HG03354 (cell line): Measurements from ENCODE around the gene JHY.
"Not testable (repeated sequence)": the region's sequence is repeated elsewhere in the genome, so short reads cannot be mapped to it uniquely, and the experiment has no call there.

Source experiments
- ATAC-seq: cut with Tn5 transposase; IDR thresholded peaks from one replicate; pipeline ENCODE4 v1.9.1; 2021; ENCODE audit warnings: mild to moderate bottlenecking; ENCODE audit not compliant: unreplicated experiment, poor library complexity, severe bottlenecking

Gene JHY

GRCh38 chr11:122882189-122882856, at the start of gene JHY:
Gene JHY, plus strand, starts transcription at chr11:122882759. Its CDS starts 3,091 bp downstream, at chr11:122885850.
- ATAC-seq, result no peak

- ATAC-seq, result no peak
Observed at GRCh38 chr11:122833846-122834464, 48.6 kb upstream of the JHY start.

GRCh38 chr11:122836916-122837315, 45.6 kb upstream of the JHY start:
- ATAC-seq, result no peak

- no peak for ATAC-seq
Observed at GRCh38 chr11:122837528-122838346, 44.8 kb upstream of the JHY start.

- peak; percentile 87 for ATAC-seq
Observed at GRCh38 chr11:122843281-122844141, 39.0 kb upstream of the JHY start.

- no peak for ATAC-seq
Observed at GRCh38 chr11:122847466-122847865, 35.1 kb upstream of the JHY start.

- ATAC-seq, result no peak
Observed at GRCh38 chr11:122848186-122848585, 34.4 kb upstream of the JHY start.

GRCh38 chr11:122850076-122850631, 32.4 kb upstream of the JHY start:
- ATAC-seq, result no peak

GRCh38 chr11:122851366-122851966, 31.1 kb upstream of the JHY start:
- no peak for ATAC-seq

GRCh38 chr11:122852074-122852795, 30.3 kb upstream of the JHY start:
- no peak for ATAC-seq

GRCh38 chr11:122852796-122853160, 29.8 kb upstream of the JHY start:
- ATAC-seq, result no peak

GRCh38 chr11:122853261-122853660, 29.3 kb upstream of the JHY start:
- ATAC-seq, result no peak

GRCh38 chr11:122853971-122854446, 28.6 kb upstream of the JHY start:
- ATAC-seq, result no peak

- no peak for ATAC-seq
Observed at GRCh38 chr11:122861631-122862030, 20.9 kb upstream of the JHY start.

GRCh38 chr11:122862091-122862490, 20.5 kb upstream of the JHY start:
- ATAC-seq, result no peak

- ATAC-seq, result not testable (repeated sequence)
Observed at GRCh38 chr11:122863154-122863553, 19.4 kb upstream of the JHY start.

- ATAC-seq, result no peak
Observed at GRCh38 chr11:122863704-122864326, 18.7 kb upstream of the JHY start.
